ENCODE results near the gene FNDC5. TPM values are rescaled to one million over a fixed set of nuclear protein-coding genes. Genes with fewer than 3 reads are reported as not detected.
"Not testable (repeated sequence)": the region's sequence is repeated elsewhere in the genome, so short reads cannot be mapped to it uniquely, and the experiment has no call there.

The FNDC5 gene
- not detected for total RNA-seq

DNA sequence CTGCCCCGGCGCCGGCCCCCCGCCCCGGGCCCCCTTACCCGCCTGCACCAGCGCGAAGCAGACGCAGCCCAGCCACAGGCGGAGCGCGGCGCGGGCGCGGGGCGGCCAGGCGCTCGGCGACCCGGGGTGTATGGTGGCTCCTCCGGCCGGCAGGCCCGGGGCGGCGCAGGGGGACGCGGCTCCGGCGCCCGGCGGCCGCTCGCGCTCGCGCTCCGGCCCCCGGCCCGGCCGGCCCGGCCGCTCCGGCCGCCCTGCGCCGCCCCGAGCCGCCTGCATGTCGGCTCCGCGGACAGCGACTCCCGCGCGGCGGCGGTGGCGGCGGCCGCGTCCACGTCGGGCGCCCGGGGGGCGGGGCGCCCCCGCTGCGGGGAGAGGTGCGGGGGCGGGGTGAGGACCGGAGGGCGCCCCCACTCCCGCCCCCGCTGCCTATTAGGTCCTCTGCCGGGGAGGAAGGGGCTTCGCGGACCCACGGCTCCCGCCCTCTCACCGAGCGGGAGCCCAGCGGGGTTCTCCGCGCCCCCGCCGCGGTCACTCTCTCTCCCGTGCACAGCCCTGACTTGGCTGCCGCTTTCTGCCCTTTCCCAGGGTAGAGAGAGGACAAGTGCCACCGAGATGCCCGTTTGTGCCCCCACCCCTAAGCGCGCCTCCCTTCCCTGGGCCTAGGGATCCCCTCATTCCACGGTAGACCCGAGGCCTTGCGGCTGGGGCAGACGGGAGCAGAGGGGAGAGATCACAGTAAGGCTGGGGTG, at the start of gene FNDC5:
FNDC5 (minus strand) TSS at position 298 of the 749 bp plus-strand sequence.
- intact Hi-C loops (cut with micrococcal nuclease): no loop called here
- H3K27me3 Mint-ChIP-seq (ENCODE audit: low read depth): peaks cover 39% of the 10 kb centered on the region
- H3K27ac Mint-ChIP-seq: no peak within 1 kb of the TSS
- no peaks in the 10 kb centered on the region for H3K36me3 Mint-ChIP-seq (ENCODE audit: low read depth)
- CTCF ChIA-PET: interaction anchor here (0.8 to 7.8 kb wide), 9 partner anchors 12 to 215 kb away, joined by 3 to 63 read pairs (median 4); no protein-coding TSS in a partner anchor
- H3K4me1 Mint-ChIP-seq (ENCODE audit: low read depth): peaks cover 6% of the 10 kb centered on the region
- H3K4me3 Mint-ChIP-seq: peak within 1 kb of the TSS; percentile 35
- H3K9me3 Mint-ChIP-seq: no peaks in the 10 kb centered on the region
- DNase-seq: no peak

DNA sequence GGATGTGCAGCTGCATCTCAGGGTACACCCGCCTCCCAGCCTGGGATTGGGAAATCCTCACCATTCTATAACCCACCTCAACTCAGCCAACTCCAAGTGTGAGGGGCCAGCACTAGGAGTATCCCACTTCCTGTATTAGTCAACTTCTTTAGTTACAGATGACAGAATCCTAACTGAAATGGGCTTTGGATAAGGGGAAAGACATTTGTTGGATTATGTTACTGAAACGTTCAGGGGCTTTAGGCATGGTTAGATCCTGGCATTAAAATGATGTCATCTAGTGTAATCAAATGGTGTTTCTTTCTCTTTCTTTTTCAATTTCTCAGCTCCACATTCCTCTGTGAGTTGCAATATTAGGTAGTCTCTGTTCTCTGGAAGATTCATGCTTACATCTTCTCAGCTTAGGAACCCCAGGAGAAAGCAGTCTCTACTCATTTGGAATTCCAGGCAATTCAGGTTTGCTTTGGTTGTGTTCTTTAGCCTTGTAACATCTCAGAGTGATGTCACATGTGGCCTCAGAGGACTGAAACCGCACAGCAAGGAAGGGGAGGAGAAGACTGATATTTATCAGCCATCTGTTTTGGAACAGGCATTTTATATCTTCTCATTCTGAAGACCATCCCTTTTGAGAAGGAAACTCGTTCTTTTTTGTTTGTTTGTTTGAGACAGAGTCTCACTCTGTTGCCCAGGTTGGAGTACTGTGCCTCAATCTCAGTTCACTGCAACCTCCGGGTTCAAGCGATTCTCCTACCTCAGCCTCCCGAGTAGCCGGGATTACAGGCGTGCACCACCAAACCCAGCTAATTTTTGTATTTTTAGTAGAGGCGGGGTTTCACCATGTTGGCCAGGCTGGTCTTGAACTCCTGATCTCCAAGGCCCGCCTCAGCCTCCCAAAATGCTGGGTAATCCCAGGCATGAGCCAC, 49.4 kb upstream of the FNDC5 start:
- CTCF ChIA-PET: interaction anchor here (0.9 to 4.0 kb wide), 6 partner anchors 8 to 136 kb away, joined by 3 to 17 read pairs (median 4); no protein-coding TSS in a partner anchor
- no peak for DNase-seq
- no peaks in the 10 kb centered on the region for H3K36me3 Mint-ChIP-seq (ENCODE audit: low read depth)
- intact Hi-C loops (cut with micrococcal nuclease): no loop called here
- no peak overlapping the region for H3K4me3 Mint-ChIP-seq
- H3K27ac Mint-ChIP-seq: peak overlapping the region; percentile 28
- peaks cover 9% of the 10 kb centered on the region for H3K4me1 Mint-ChIP-seq (ENCODE audit: low read depth)
- no peaks in the 10 kb centered on the region for H3K9me3 Mint-ChIP-seq
- peaks cover 36% of the 10 kb centered on the region for H3K27me3 Mint-ChIP-seq (ENCODE audit: low read depth)

DNA sequence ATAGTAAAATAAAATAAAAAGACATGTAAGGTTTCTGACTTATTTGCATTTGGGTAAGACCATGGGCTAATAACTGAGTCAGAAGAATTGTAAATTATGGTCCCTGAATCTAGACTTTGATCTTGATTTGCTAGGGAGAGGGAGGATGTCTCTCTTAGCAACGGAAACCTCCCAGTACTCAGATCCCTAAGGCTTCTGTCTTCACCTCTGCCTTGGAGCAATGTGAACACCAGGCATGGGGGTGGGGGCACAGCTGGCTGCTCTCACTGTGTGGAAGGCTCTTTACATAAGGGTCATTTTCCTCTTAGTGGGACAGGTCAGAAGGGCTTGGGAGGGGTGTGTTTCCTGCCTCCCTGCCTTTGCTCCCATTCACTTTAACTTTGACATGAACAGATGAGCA, 47.5 kb upstream of the FNDC5 start:
- Mint-ChIP-seq H3K4me1 (ENCODE audit: low read depth) (peaks cover 3% of the 10 kb centered on the region), H3K27ac (no peak overlapping the region), H3K36me3 (ENCODE audit: low read depth) (no peaks in the 10 kb centered on the region), H3K9me3 (no peaks in the 10 kb centered on the region), H3K27me3 (ENCODE audit: low read depth) (peaks cover 20% of the 10 kb centered on the region), H3K4me3 (no peak overlapping the region)
- CTCF ChIA-PET: interaction anchor here (0.8 to 4.0 kb wide), 2 partner anchors 14 to 138 kb away, joined by 4 to 17 read pairs; no protein-coding TSS in a partner anchor
- intact Hi-C loops (cut with micrococcal nuclease): no loop called here
- no peak for DNase-seq

DNA sequence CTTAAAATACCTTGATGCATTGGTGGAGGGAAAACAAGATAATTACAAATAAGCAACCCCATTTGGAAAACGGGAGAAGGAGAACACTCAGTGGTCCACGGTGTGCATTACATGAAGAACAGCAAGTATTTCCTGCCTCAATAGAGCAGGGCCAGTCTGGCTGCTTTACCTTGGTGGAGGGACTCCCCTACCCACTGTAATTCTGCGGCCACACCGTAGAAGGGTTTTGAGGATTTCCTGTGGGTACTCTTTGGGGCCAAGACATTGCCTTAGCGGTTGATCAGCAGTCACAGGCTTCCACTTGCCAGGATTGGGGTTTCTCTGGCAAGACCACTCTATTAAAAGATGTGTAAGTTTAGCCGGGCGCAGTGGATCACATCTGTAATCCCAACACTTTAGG, 46.8 kb upstream of the FNDC5 start:
- Mint-ChIP-seq H3K9me3 (no peaks in the 10 kb centered on the region), H3K27ac (no peak overlapping the region), H3K27me3 (ENCODE audit: low read depth) (peaks cover 15% of the 10 kb centered on the region), H3K4me1 (ENCODE audit: low read depth) (peaks cover 3% of the 10 kb centered on the region), H3K4me3 (no peak overlapping the region), H3K36me3 (ENCODE audit: low read depth) (no peaks in the 10 kb centered on the region)
- CTCF ChIA-PET: no interaction called here
- intact Hi-C loops (cut with micrococcal nuclease): no loop called here
- no peak for DNase-seq

DNA sequence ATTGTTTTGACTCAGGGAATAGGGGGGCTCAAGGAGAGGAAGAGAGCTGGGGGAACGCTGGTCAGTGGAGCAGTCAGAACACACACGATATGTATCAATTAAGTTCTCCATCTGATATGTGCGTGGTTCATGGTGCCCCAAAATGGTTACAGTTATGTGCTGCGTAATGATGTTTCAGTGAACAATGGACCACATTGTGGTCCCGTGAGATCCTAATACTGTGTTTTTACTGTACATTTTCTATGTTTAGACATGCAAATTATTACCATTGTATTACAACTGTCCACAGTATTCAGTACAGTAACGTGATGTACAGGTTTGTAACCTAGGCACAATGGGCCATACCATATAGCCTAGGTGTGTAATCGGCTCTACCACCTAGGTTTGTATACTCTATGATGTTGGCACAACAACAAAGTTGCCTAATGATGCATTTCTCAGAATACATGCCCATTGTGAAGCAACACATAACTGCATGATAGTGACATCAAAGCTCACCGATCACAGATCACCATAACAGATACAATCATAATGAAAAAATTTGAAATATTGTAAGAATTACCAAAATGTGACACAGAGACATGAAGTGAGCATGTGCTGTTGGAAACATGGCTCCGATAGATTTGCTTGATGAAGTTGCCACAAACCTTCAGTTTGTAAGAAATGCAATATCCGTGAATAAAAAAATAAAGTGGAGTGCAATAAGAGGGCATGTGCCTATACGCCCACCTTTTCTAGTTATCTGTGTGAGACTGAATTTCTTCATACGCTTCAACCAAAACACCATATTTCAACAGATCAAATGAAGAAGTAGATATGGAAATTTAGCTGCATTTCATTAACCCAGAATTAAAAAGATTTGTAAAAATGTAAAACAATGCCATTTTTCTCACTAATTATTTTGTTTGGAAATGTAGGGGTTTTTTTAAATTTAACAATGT, 45.3 kb upstream of the FNDC5 start:
- peaks cover 3% of the 10 kb centered on the region for H3K4me1 Mint-ChIP-seq (ENCODE audit: low read depth)
- no peak overlapping the region for H3K27ac Mint-ChIP-seq
- no peak for DNase-seq
- no peaks in the 10 kb centered on the region for H3K9me3 Mint-ChIP-seq
- CTCF ChIA-PET: no interaction called here
- no peak overlapping the region for H3K4me3 Mint-ChIP-seq
- H3K36me3 Mint-ChIP-seq (ENCODE audit: low read depth): no peaks in the 10 kb centered on the region
- peaks cover 9% of the 10 kb centered on the region for H3K27me3 Mint-ChIP-seq (ENCODE audit: low read depth)
- intact Hi-C loops (cut with micrococcal nuclease): no loop called here

DNA sequence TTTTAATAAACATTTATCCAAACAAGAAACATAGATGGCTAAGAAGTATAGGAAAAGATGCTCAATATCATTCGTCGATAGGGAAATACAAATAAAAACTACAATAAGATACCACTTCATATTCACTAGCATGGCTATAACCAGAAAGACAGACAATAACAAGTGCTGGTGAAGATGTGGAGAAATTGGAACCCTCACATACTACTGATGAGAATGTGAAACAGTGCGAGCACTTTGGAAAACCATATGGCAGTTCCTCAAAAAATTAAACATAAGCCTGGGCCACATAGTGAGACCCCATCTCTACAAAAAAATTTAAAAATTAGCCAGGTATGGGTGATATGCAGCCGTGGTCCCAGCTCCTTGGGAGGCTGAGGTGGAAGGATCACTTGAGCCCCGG, 39.6 kb upstream of the FNDC5 start:
- no peak for DNase-seq
- CTCF ChIA-PET: no interaction called here
- Mint-ChIP-seq H3K36me3 (ENCODE audit: low read depth) (no peaks in the 10 kb centered on the region), H3K27ac (no peak overlapping the region), H3K4me3 (no peak overlapping the region), H3K27me3 (ENCODE audit: low read depth) (no peaks in the 10 kb centered on the region), H3K9me3 (no peaks in the 10 kb centered on the region), H3K4me1 (ENCODE audit: low read depth) (no peaks in the 10 kb centered on the region)
- intact Hi-C loops (cut with micrococcal nuclease): no loop called here

DNA sequence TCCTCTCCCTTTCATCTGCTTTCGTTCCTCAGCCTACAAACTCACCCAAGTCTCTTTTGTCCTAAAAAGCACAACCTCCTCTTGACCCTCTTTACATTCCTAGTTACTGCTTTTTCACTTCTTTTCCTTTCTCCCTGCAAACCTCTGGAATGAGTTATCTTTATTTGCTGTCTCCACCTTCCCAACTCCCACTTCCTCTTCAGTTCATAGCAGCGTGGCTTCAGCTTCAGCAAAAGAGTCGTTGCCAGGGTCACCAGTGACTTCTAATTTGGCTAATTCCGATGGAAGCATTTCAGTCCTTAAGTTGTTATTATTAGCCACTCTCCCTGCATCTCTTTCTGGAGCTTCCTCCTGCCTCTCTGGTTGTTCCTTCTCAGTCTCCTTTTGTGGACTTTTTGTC, 36.7 kb upstream of the FNDC5 start:
- no peaks in the 10 kb centered on the region for H3K4me1 Mint-ChIP-seq (ENCODE audit: low read depth)
- H3K4me3 Mint-ChIP-seq: no peak overlapping the region
- no peaks in the 10 kb centered on the region for H3K9me3 Mint-ChIP-seq
- no peak for DNase-seq
- no peaks in the 10 kb centered on the region for H3K36me3 Mint-ChIP-seq (ENCODE audit: low read depth)
- H3K27me3 Mint-ChIP-seq (ENCODE audit: low read depth): peaks cover 6% of the 10 kb centered on the region
- intact Hi-C loops (cut with micrococcal nuclease): no loop called here
- CTCF ChIA-PET: interaction anchor here (0.6 to 1.4 kb wide), 2 partner anchors 9 to 25 kb away, joined by 3 read pairs; no protein-coding TSS in a partner anchor
- no peak overlapping the region for H3K27ac Mint-ChIP-seq

DNA sequence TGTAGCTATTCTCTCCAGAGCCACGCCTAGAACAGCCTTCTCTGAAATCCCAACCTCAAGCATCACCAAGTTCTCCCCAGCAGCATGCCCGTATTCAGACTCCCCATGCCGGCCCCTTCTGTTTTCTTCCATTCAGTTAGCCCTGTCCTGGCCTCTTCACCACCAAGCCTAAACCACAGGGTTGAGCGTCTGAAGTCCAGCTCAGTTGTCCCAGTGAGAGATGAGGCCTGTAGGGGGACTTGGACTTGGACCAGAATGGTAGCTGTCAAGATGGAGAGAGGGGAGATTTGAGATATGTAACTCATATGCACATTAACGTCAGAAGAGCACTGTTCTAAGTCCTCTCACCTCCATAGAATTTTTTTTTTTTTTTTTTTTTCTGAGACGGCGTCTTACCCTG, 35.9 kb upstream of the FNDC5 start:
- no peaks in the 10 kb centered on the region for H3K36me3 Mint-ChIP-seq (ENCODE audit: low read depth)
- CTCF ChIA-PET: interaction anchor here (1.4 kb wide), 1 partner anchor 8 kb away, joined by 3 read pairs; no protein-coding TSS in a partner anchor
- H3K4me1 Mint-ChIP-seq (ENCODE audit: low read depth): peaks cover 3% of the 10 kb centered on the region
- H3K27ac Mint-ChIP-seq: no peak overlapping the region
- DNase-seq: no peak
- intact Hi-C loops (cut with micrococcal nuclease): no loop called here
- no peak overlapping the region for H3K4me3 Mint-ChIP-seq
- peaks cover 13% of the 10 kb centered on the region for H3K27me3 Mint-ChIP-seq (ENCODE audit: low read depth)
- no peaks in the 10 kb centered on the region for H3K9me3 Mint-ChIP-seq

DNA sequence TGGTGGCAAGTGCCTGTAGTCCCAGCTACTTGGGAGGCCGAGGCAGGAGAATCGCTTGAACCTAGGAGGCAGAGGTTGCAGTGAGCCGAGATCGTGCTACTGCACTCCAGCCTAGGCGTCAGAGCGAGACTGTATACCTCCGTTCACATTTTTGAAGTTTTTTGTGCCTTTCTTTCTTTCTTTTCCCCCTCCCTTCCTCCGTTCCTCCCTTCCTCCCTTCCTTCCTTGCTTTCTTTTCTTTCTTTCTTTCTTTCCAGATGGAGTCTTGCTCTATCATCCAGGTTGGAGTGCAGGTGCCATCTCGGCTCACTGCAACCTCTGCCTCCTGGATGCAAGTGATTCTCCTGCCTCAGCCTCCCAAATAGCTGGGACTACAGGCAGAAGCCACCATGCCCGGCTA, 34.9 kb upstream of the FNDC5 start:
- H3K36me3 Mint-ChIP-seq (ENCODE audit: low read depth); H3K4me1 Mint-ChIP-seq (ENCODE audit: low read depth); DNase-seq; H3K27ac Mint-ChIP-seq; intact Hi-C loops (cut with micrococcal nuclease); H3K9me3 Mint-ChIP-seq; H3K4me3 Mint-ChIP-seq: not testable (repeated sequence)
- peaks cover 17% of the 10 kb centered on the region for H3K27me3 Mint-ChIP-seq (ENCODE audit: low read depth)
- CTCF ChIA-PET: interaction anchor here (2.0 kb wide), 1 partner anchor 181 kb away, joined by 4 read pairs; no protein-coding TSS in a partner anchor

DNA sequence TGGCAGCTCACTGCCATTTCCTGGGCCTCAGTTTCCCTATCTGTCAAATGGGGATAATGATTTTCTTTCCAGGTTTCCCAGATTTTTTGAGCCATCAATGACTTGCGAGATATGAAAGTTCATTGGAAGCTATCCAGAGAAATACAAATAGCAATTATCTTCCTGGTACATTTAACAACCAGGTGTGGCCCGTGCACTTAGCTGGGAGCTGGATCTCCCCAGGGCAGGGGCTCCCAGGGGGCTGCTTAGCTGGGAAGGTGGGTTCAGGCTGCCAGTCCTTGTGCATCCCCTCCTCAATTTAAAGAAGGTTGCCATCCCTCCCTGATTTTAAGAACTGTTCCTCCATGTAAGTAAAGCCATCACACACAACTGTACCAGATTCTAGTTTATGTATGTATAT, 34.1 kb upstream of the FNDC5 start:
- Mint-ChIP-seq H3K9me3 (no peaks in the 10 kb centered on the region), H3K36me3 (ENCODE audit: low read depth) (no peaks in the 10 kb centered on the region), H3K4me3 (no peak overlapping the region), H3K27ac (no peak overlapping the region), H3K4me1 (ENCODE audit: low read depth) (peaks cover 6% of the 10 kb centered on the region), H3K27me3 (ENCODE audit: low read depth) (peaks cover 24% of the 10 kb centered on the region)
- intact Hi-C loops (cut with micrococcal nuclease): no loop called here
- no peak for DNase-seq
- CTCF ChIA-PET: interaction anchor here (2.0 kb wide), 1 partner anchor 181 kb away, joined by 4 read pairs; no protein-coding TSS in a partner anchor

DNA sequence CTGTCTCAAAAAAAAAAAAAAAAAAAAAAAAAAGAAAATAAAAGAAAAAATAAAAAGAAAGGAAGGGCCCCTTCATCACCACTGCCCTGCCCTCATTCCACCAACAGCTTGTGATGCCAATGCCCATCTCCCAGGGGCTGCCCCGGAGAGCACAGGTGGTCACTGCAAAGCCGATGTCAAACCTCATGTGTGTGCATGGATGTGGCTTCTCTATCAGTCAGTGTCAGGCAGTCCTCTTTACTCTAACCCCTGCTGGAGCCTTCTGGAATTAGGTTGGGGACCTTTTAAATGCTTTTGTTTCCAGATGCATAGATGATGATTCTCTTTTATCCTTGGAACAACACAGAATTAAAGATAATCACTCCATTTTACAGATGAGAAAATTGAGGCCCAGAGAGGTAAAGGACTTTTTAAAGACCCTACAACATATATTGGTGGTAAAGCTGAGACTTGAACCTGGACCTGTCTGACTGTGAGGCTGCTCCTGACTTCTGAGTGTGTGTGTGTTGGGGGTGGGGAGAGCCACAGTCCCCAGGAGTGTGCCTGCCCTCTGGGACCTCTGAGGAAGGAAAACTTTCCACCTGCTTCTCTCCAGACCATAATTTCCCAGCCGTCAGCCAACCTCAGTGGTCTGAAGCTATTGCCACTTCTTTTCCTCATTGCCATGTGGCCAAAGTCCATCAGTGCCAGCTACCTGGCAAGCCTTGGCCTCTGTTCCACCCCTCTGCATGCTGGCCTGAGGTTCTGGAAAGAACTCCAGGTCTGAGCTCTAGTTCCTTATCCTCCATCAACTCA, 33.5 kb upstream of the FNDC5 start:
- intact Hi-C loops (cut with micrococcal nuclease): no loop called here
- CTCF ChIA-PET: interaction anchor here (2.0 kb wide), 1 partner anchor 182 kb away, joined by 4 read pairs; no protein-coding TSS in a partner anchor
- Mint-ChIP-seq H3K4me3 (no peak overlapping the region), H3K27me3 (ENCODE audit: low read depth) (peaks cover 26% of the 10 kb centered on the region), H3K36me3 (ENCODE audit: low read depth) (no peaks in the 10 kb centered on the region), H3K27ac (no peak overlapping the region), H3K4me1 (ENCODE audit: low read depth) (peaks cover 6% of the 10 kb centered on the region), H3K9me3 (no peaks in the 10 kb centered on the region)
- DNase-seq: no peak
